HepG2 (cell line): ENCODE data around the gene MBL2. TPM values are rescaled to one million over a fixed set of nuclear protein-coding genes. Genes with fewer than 3 reads are reported as not detected.
A peak's percentile ranks its signal among the peaks of the same experiment; 100 is the strongest.

Experiments used
- GPN1 ChIP-seq: sonication (generic); formaldehyde crosslinking; IDR thresholded peaks from 2 replicates; pipeline ENCODE4 v1.5.1; 2020; ENCODE audit warnings: missing genetic modification reagents, borderline replicate concordance
- NCOR1 ChIP-seq: fragments of 200-600 bp; sonication (generic); IDR thresholded peaks from 2 replicates; pipeline ENCODE4 v1.7.0; 2017; ENCODE audit warnings: antibody characterized with exemption, low read length, borderline replicate concordance
- ZMYM4 ChIP-seq: sonication (generic); formaldehyde crosslinking; IDR thresholded peaks from 2 replicates; pipeline ENCODE4 v1.8.1; 2023; ENCODE audit warnings: mild to moderate bottlenecking, missing genetic modification reagents
- ZNF331 ChIP-seq: sonication (generic); formaldehyde crosslinking; IDR thresholded peaks from 2 replicates; pipeline ENCODE4 v1.4.0; 2020; ENCODE audit warnings: missing genetic modification reagents
- polyA plus RNA-seq, 8 experiments: library from polyadenylated mRNA; depleted of rRNA in 3 of 8; stranded (reverse) in 7 of 8; unstranded in 1 of 8; fragments of >200 nt; fragmentation: Illumina TruSeq in 4 of 8; extraction: Trizol in 4 of 8; gene quantifications; 2 replicates each; pipeline versions ENCODE4 v1.2.1 to v1.2.3, GENCODE V29; 2011 to 2016; ENCODE audit warnings: low read depth in 4 of 8, missing spikeins in 1 of 8, mixed read lengths in 1 of 8; ENCODE audit not compliant: insufficient read depth in 1 of 8
- total RNA-seq, 5 experiments: library from RNA; depleted of rRNA; stranded (reverse); fragments of >200 nt; fragmentation: Illumina TruSeq; extraction: Trizol; gene quantifications; 2 replicates each; pipeline ENCODE4 v1.2.3, GENCODE V29; 2016; ENCODE audit warnings: low read depth in 1 of 5
- TF ChIP-seq, protein P1 (sequence below): IDR thresholded peaks from 2 replicates; pipeline ENCODE4 v1.6.1; 2016; ENCODE audit warnings: mild to moderate bottlenecking
- TF ChIP-seq, protein P2 (sequence below): IDR thresholded peaks from 2 replicates; pipeline ENCODE4 v1.6.1; 2012; ENCODE audit warnings: low read depth, low read length, improper control_type of control experiment
- TF ChIP-seq, protein P3 (sequence below): IDR thresholded peaks from 2 replicates; pipeline ENCODE4 v1.6.1; 2016; ENCODE audit warnings: missing compliant biosample characterization, missing genetic modification reagents, borderline replicate concordance
- TF ChIP-seq, protein P4 (sequence below): IDR thresholded peaks from 2 replicates; pipeline ENCODE4 v1.6.1; 2012; ENCODE audit warnings: inconsistent platforms

Gene MBL2
- total and polyA plus RNA-seq, 2 of the 13 experiments (the other 11 are each of a cell fraction or from before 2014, with no cell fraction given), result 9.6 to 16.2 TPM

DNA sequence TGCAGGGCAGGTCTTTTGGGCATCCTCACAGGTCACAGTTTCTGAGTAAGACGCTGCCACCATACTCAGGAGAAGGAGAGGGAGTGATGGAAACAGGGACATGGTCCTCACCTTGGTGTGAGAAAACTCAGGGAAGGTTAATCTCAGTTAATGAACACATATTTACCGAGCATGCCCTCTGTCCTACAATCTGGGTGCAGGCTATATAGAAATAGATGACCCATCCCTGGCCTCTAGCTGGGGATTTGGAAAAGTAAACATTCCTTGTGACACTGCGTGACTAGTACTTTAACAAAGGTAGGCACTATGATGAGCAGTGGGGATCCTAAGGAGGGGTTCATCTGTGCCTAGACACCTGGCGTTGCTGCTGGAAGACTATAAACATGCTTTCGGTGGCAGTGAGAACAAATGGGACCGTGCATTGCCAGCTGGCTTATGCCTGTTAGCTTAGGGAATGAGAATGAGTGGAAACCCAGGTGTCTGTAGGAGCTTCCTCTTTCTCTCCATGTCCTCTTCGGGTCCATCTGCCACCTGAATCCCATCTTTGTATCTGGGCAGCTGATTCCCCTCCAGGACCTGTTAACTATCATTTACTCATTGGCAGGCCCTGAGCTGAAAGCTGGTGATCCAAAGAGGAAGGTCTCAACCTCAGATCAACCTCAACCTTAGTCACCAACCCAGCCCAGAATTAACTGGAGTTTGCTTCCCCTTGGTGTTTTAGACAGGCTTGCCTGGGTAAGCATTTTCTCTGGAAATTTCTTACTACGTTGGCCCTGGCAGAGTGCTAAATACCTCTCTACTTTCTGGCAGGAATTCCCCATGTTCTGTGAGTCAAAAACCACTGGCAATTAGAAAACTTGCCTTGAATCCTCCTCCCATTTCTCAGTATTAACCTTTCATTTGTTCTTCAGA, 794 bp downstream of the MBL2 start (continued):
- TF ChIP-seq, protein P1, sequence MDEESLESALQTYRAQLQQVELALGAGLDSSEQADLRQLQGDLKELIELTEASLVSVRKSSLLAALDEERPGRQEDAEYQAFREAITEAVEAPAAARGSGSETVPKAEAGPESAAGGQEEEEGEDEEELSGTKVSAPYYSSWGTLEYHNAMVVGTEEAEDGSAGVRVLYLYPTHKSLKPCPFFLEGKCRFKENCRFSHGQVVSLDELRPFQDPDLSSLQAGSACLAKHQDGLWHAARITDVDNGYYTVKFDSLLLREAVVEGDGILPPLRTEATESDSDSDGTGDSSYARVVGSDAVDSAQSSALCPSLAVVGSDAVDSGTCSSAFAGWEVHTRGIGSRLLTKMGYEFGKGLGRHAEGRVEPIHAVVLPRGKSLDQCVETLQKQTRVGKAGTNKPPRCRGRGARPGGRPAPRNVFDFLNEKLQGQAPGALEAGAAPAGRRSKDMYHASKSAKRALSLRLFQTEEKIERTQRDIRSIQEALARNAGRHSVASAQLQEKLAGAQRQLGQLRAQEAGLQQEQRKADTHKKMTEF (CRISPR knock-in tag), result peak; percentile 49; the same call in 1 of the 2 replicates
- TF ChIP-seq, protein P2, sequence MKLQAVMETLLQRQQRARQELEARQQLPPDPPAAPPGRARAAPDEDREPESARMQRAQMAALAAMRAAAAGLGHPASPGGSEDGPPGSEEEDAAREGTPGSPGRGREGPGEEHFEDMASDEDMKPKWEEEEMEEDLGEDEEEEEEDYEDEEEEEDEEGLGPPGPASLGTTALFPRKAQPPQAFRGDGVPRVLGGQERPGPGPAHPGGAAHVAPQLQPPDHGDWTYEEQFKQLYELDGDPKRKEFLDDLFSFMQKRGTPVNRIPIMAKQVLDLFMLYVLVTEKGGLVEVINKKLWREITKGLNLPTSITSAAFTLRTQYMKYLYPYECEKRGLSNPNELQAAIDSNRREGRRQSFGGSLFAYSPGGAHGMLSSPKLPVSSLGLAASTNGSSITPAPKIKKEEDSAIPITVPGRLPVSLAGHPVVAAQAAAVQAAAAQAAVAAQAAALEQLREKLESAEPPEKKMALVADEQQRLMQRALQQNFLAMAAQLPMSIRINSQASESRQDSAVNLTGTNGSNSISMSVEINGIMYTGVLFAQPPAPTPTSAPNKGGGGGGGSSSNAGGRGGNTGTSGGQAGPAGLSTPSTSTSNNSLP, result peak; percentile 78; the same call in 1 of the 2 replicates
- peak; percentile 66; the same call in 1 of the 2 replicates for TF ChIP-seq ZMYM4 (CRISPR knock-in tag)
- TF ChIP-seq, protein P3, sequence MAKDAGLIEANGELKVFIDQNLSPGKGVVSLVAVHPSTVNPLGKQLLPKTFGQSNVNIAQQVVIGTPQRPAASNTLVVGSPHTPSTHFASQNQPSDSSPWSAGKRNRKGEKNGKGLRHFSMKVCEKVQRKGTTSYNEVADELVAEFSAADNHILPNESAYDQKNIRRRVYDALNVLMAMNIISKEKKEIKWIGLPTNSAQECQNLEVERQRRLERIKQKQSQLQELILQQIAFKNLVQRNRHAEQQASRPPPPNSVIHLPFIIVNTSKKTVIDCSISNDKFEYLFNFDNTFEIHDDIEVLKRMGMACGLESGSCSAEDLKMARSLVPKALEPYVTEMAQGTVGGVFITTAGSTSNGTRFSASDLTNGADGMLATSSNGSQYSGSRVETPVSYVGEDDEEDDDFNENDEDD (CRISPR knock-in tag), result no peak
- no peak; the same call in 1 of the 2 replicates for TF ChIP-seq NCOR1
- TF ChIP-seq ZNF331, result 0 out of 2 replicates have a peak, but pooled peaks have one; percentile 72
- no peak for TF ChIP-seq GPN1
- TF ChIP-seq, protein P4, sequence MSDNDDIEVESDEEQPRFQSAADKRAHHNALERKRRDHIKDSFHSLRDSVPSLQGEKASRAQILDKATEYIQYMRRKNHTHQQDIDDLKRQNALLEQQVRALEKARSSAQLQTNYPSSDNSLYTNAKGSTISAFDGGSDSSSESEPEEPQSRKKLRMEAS, result peak; percentile 35; the same call in 1 of the 2 replicates
